GM12878 (cell line): Measurements from ENCODE around the gene SNRPA. TPM values are rescaled to one million over a fixed set of nuclear protein-coding genes. Genes with fewer than 3 reads are reported as not detected.

Experiments
- ATF7 ChIP-seq: fragments of 450-650 bp; IDR thresholded peaks from 2 replicates; pipeline ENCODE4 v1.6.1; 2016; ENCODE audit warnings: low read depth, mild to moderate bottlenecking
- BCL11A ChIP-seq: IDR thresholded peaks from 2 replicates; pipeline ENCODE4 v1.6.1; 2011; ENCODE audit warnings: low read depth, low read length
- CUX1 ChIP-seq: IDR thresholded peaks from 2 replicates; pipeline ENCODE4 v1.6.1; 2012; ENCODE audit warnings: improper control_type of control experiment, low read depth, low read length; ENCODE audit not compliant: insufficient replicate concordance
- EED ChIP-seq: sonication (generic); IDR thresholded peaks from 2 replicates; pipeline ENCODE4 v1.6.1; 2016; ENCODE audit warnings: antibody characterized with exemption, low read depth
- EGR1 ChIP-seq, 2 experiments: IDR thresholded peaks; 1 replicate in 1 of 2; 2 replicates in 1 of 2; pipeline ENCODE4 v1.6.1; 2011 to 2012; ENCODE audit warnings: low read depth in 2 of 2, low read length in 2 of 2, borderline replicate concordance in 1 of 2, mild to moderate bottlenecking in 1 of 2, moderate library complexity in 1 of 2
- EP300 ChIP-seq, 2 experiments: fragments of 150-350 bp in 1 of 2; IDR thresholded peaks; 2 replicates each; pipeline ENCODE4 v1.6.1; 2011 to 2012; ENCODE audit warnings: low read depth in 2 of 2, low read length in 2 of 2, borderline replicate concordance in 1 of 2, improper control_type of control experiment in 1 of 2, inconsistent platforms in 1 of 2; ENCODE audit not compliant: control insufficient read depth in 1 of 2
- GATAD2B ChIP-seq: fragments of 450-650 bp; conservative IDR thresholded peaks from 2 replicates; pipeline ENCODE4 v1.6.1; 2017; ENCODE audit warnings: low read depth, mild to moderate bottlenecking, moderate library complexity
- IKZF2 ChIP-seq, 2 experiments: fragments of 450-650 bp; IDR thresholded peaks; 2 replicates each; pipeline ENCODE4 v1.6.1; 2017; ENCODE audit warnings: mild to moderate bottlenecking in 2 of 2, moderate library complexity in 2 of 2
- JUND ChIP-seq: IDR thresholded peaks from 2 replicates; pipeline ENCODE4 v1.6.1; 2012; ENCODE audit warnings: low read depth, mild to moderate bottlenecking, low read length, improper control_type of control experiment, moderate library complexity
- MEF2A ChIP-seq: IDR thresholded peaks from 2 replicates; pipeline ENCODE4 v1.6.1; 2011; ENCODE audit warnings: low read depth, mild to moderate bottlenecking, low read length, moderate library complexity; ENCODE audit not compliant: insufficient read depth
- NBN ChIP-seq: fragments of 450-650 bp; IDR thresholded peaks from 2 replicates; pipeline ENCODE4 v1.6.1; 2016
- NKRF ChIP-seq: fragments of 450-650 bp; conservative IDR thresholded peaks from 2 replicates; pipeline ENCODE4 v1.6.1; 2017; ENCODE audit warnings: mild to moderate bottlenecking, moderate library complexity
- POLR2A ChIP-seq: IDR thresholded peaks from 2 replicates; pipeline ENCODE4 v1.6.1; 2011; ENCODE audit warnings: low read depth, mild to moderate bottlenecking, low read length
- RUNX3 ChIP-seq: IDR thresholded peaks from 2 replicates; pipeline ENCODE4 v1.6.1; 2012; ENCODE audit warnings: low read length, inconsistent platforms
- SIN3A ChIP-seq: IDR thresholded peaks from 2 replicates; pipeline ENCODE4 v1.6.1; 2012; ENCODE audit warnings: low read depth, low read length, improper control_type of control experiment
- SREBF2 ChIP-seq: IDR thresholded peaks from 2 replicates; pipeline ENCODE4 v1.6.1; 2012; ENCODE audit warnings: mild to moderate bottlenecking, low read length
- SUPT20H ChIP-seq: IDR thresholded peaks from 2 replicates; pipeline ENCODE4 v1.6.1; 2011; ENCODE audit warnings: low read depth, mild to moderate bottlenecking, low read length, moderate library complexity, borderline replicate concordance; ENCODE audit not compliant: control insufficient read depth
- TCF3 ChIP-seq: IDR thresholded peaks from 2 replicates; pipeline ENCODE4 v1.6.1; 2012; ENCODE audit warnings: low read depth, mild to moderate bottlenecking, low read length, borderline replicate concordance; ENCODE audit not compliant: insufficient read depth
- polyA plus RNA-seq, 11 experiments: library from polyadenylated mRNA; depleted of rRNA in 4 of 11; unstranded in 6 of 11; stranded (reverse) in 5 of 11; fragments of >200 nt; fragmentation: Nextera tagmentation in 4 of 11; fragmentation: Illumina TruSeq in 1 of 11; extraction: Ambion mirVana in 4 of 11; extraction: Trizol in 1 of 11; gene quantifications; 1 replicate in 1 of 11; 2 replicates in 10 of 11; pipeline versions ENCODE4 v1.2.1 to v1.2.3, GENCODE V29; 2011 to 2016; ENCODE audit warnings: inconsistent platforms in 2 of 11, missing spikeins in 2 of 11, low read depth in 1 of 11
- total RNA-seq, 4 experiments: library from RNA; depleted of rRNA in 3 of 4; stranded (reverse); fragments of >200 nt in 3 of 4; fragmentation: Illumina TruSeq in 1 of 4; extraction: Trizol in 1 of 4; gene quantifications; 2 replicates each; pipeline versions ENCODE4 v1.2.1 to v1.2.3, GENCODE V29; 2013 to 2021
- TF ChIP-seq, protein P1 (sequence below): fragments of 450-650 bp; IDR thresholded peaks from 2 replicates; pipeline ENCODE4 v1.6.1; 2017; ENCODE audit warnings: mild to moderate bottlenecking, moderate library complexity

SNRPA gene
- total and polyA plus RNA-seq, 10 of the 15 experiments (the other 5 are each of a cell fraction or from before 2014, with no cell fraction given) = 14.8 to 299 (median 202) TPM

- no peak; the same call in none of the 2 replicates for TF ChIP-seq GATAD2B
- no peak for TF ChIP-seq JUND
- TF ChIP-seq EP300 (IDR thresholded peaks at IDR 0.05; ENCODE audit: borderline replicate concordance in 1 of 2, control insufficient read depth in 1 of 2, low read depth in 2 of 2, low read length in 2 of 2) = peak; percentile 82 to 89
- peak; percentile 100 for TF ChIP-seq IKZF2 (IDR thresholded peaks at IDR 0.05)
- peak; percentile 100 for TF ChIP-seq RUNX3
- peak; percentile 77; the same call in 1 of the 2 replicates for TF ChIP-seq BCL11A
- no peak for TF ChIP-seq SIN3A
- TF ChIP-seq SUPT20H = no peak
- no peak for TF ChIP-seq POLR2A
- peak; percentile 87 for TF ChIP-seq NBN
- no peak for TF ChIP-seq SREBF2
- no peak for TF ChIP-seq EGR1 (IDR thresholded peaks at IDR 0.05; ENCODE audit: borderline replicate concordance in 1 of 2, low read depth in 2 of 2, low read length in 2 of 2)
- TF ChIP-seq ATF7 = peak; percentile 71
- TF ChIP-seq CUX1 = no peak
- TF ChIP-seq NKRF = peak; percentile 93
- TF ChIP-seq MEF2A = peak; percentile 65
- peak; percentile 100 for TF ChIP-seq EED
- peak; percentile 94 for TF ChIP-seq TCF3
- TF ChIP-seq, protein P1, sequence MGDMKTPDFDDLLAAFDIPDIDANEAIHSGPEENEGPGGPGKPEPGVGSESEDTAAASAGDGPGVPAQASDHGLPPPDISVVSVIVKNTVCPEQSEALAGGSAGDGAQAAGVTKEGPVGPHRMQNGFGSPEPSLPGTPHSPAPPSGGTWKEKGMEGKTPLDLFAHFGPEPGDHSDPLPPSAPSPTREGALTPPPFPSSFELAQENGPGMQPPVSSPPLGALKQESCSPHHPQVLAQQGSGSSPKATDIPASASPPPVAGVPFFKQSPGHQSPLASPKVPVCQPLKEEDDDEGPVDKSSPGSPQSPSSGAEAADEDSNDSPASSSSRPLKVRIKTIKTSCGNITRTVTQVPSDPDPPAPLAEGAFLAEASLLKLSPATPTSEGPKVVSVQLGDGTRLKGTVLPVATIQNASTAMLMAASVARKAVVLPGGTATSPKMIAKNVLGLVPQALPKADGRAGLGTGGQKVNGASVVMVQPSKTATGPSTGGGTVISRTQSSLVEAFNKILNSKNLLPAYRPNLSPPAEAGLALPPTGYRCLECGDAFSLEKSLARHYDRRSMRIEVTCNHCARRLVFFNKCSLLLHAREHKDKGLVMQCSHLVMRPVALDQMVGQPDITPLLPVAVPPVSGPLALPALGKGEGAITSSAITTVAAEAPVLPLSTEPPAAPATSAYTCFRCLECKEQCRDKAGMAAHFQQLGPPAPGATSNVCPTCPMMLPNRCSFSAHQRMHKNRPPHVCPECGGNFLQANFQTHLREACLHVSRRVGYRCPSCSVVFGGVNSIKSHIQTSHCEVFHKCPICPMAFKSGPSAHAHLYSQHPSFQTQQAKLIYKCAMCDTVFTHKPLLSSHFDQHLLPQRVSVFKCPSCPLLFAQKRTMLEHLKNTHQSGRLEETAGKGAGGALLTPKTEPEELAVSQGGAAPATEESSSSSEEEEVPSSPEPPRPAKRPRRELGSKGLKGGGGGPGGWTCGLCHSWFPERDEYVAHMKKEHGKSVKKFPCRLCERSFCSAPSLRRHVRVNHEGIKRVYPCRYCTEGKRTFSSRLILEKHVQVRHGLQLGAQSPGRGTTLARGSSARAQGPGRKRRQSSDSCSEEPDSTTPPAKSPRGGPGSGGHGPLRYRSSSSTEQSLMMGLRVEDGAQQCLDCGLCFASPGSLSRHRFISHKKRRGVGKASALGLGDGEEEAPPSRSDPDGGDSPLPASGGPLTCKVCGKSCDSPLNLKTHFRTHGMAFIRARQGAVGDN = no peak
These were observed 26.1 kb downstream of the SNRPA start (continued) for GRCh38 chr19:40776932-40777644.
